NCI-H1105 treated with DMSO at 0.1 percent for 48 hours (cell line): Measurements from ENCODE around the gene CDKN2D.

Experiments
- DNase-seq: peaks from one replicate; lab custom pipeline; 2025; lab: John Stamatoyannopoulos, UW

Gene CDKN2D

GRCh38 chr19:10520652-10521318, 48.0 kb downstream of the CDKN2D start:
- no peak for DNase-seq

- no peak for DNase-seq
Measured at GRCh38 chr19:10519421-10519820, 49.4 kb downstream of the CDKN2D start.

- no peak for DNase-seq
Measured at GRCh38 chr19:10518444-10519361, 50.1 kb downstream of the CDKN2D start.

GRCh38 chr19:10517760-10518443, 50.9 kb downstream of the CDKN2D start:
- peak; percentile 42 for DNase-seq

- DNase-seq: peak; percentile 42
Measured at GRCh38 chr19:10517361-10517759, 51.4 kb downstream of the CDKN2D start, which contains the start of gene S1PR5. Gene S1PR5 (minus strand): TSS chr19:10517447. CDS start chr19:10515011, 2,436 bp downstream.

GRCh38 chr19:10516671-10517286, 52.0 kb downstream of the CDKN2D start:
- DNase-seq: no peak
